ENCODE results near the gene CMTM1.

CMTM1 gene

GRCh38 chr16:66542396-66542795, 23.8 kb upstream of the CMTM1 start:
- Histone ChIP-seq H3K36me3 (ENCODE audit: low read depth) (peaks cover 28% of the 10 kb centered on the region), H3K4me3 (ENCODE audit: severe bottlenecking) (no peak overlapping the region), H3K4me1 (ENCODE audit: insufficient read depth, poor library complexity, severe bottlenecking) (no peaks in the 10 kb centered on the region), H3K27ac (ENCODE audit: poor library complexity, severe bottlenecking) (no peak overlapping the region), H3K9me3 (ENCODE audit: severe bottlenecking) (no peaks in the 10 kb centered on the region), H3K27me3 (ENCODE audit: insufficient read depth, poor library complexity, severe bottlenecking) (no peaks in the 10 kb centered on the region)
- DNase-seq (ENCODE audit: low spot score) = no peak
- no peak for TF ChIP-seq CTCF (IDR thresholded peaks at IDR 0.05; ENCODE audit: poor library complexity, severe bottlenecking)
- no peak for ATAC-seq (ENCODE audit: low read depth)

- H3K4me1 ChIP-seq (ENCODE audit: insufficient read depth, poor library complexity, severe bottlenecking) = no peaks in the 10 kb centered on the region
- ATAC-seq (ENCODE audit: low read depth) (no peak), DNase-seq (ENCODE audit: low spot score) (no peak)
- peaks cover 25% of the 10 kb centered on the region for H3K36me3 ChIP-seq (ENCODE audit: low read depth)
- no peak overlapping the region for H3K27ac ChIP-seq (ENCODE audit: poor library complexity, severe bottlenecking)
- TF ChIP-seq CTCF (IDR thresholded peaks at IDR 0.05; ENCODE audit: poor library complexity, severe bottlenecking) = no peak
- H3K9me3 ChIP-seq (ENCODE audit: severe bottlenecking) = no peaks in the 10 kb centered on the region
- no peaks in the 10 kb centered on the region for H3K27me3 ChIP-seq (ENCODE audit: insufficient read depth, poor library complexity, severe bottlenecking)
- no peak overlapping the region for H3K4me3 ChIP-seq (ENCODE audit: severe bottlenecking)
Measured at GRCh38 chr16:66543541-66543940, 22.7 kb upstream of the CMTM1 start.

GRCh38 chr16:66544016-66544757, 22.1 kb upstream of the CMTM1 start:
- H3K4me3 ChIP-seq (ENCODE audit: severe bottlenecking) = no peak overlapping the region
- DNase-seq (ENCODE audit: low spot score) (no peak), ATAC-seq (ENCODE audit: low read depth) (no peak)
- H3K27ac ChIP-seq (ENCODE audit: poor library complexity, severe bottlenecking) = no peak overlapping the region
- H3K27me3 ChIP-seq (ENCODE audit: insufficient read depth, poor library complexity, severe bottlenecking) = no peaks in the 10 kb centered on the region
- TF ChIP-seq CTCF (IDR thresholded peaks at IDR 0.05; ENCODE audit: poor library complexity, severe bottlenecking) = no peak
- peaks cover 5% of the 10 kb centered on the region for H3K4me1 ChIP-seq (ENCODE audit: insufficient read depth, poor library complexity, severe bottlenecking)
- no peaks in the 10 kb centered on the region for H3K9me3 ChIP-seq (ENCODE audit: severe bottlenecking)
- H3K36me3 ChIP-seq (ENCODE audit: low read depth) = peaks cover 25% of the 10 kb centered on the region

- Histone ChIP-seq H3K36me3 (ENCODE audit: low read depth) (peaks cover 8% of the 10 kb centered on the region), H3K4me1 (ENCODE audit: insufficient read depth, poor library complexity, severe bottlenecking) (peaks cover 15% of the 10 kb centered on the region), H3K9me3 (ENCODE audit: severe bottlenecking) (no peaks in the 10 kb centered on the region), H3K4me3 (ENCODE audit: severe bottlenecking) (no peak overlapping the region), H3K27ac (ENCODE audit: poor library complexity, severe bottlenecking) (no peak overlapping the region), H3K27me3 (ENCODE audit: insufficient read depth, poor library complexity, severe bottlenecking) (no peaks in the 10 kb centered on the region)
- DNase-seq (ENCODE audit: low spot score) (no peak), ATAC-seq (ENCODE audit: low read depth) (no peak)
- no peak for TF ChIP-seq CTCF (IDR thresholded peaks at IDR 0.05; ENCODE audit: poor library complexity, severe bottlenecking)
Measured at GRCh38 chr16:66547101-66547989, 18.9 kb upstream of the CMTM1 start.

Data from RWPE2 (cell line).